ENCODE results near the gene RPRD2. TPM values are rescaled to one million over a fixed set of nuclear protein-coding genes. Genes with fewer than 3 reads are reported as not detected.
A peak's percentile ranks its signal among the peaks of the same experiment; 100 is the strongest.

The RPRD2 gene
- total RNA-seq, 1 donor from 2014 or later = 29.6 TPM

DNA sequence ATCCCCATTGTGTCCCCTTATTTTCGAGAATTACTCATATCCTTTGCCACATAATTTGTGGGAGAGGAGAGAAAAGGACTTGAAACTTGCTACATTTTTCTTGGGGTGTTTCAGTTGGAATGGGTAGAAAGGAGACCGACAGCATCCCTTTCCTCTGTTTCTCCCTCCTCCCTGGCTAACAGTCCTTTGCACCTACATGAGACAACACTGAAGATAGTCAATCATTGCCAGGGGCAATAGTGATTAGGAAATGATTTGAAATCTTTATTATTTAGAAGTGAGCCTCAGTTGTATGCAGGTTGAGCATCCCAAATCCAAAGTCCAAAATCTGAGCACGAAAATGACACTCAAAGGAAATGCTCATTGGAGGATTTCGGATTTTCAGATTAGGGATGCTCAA lies 115.4 kb downstream of the RPRD2 start:
- no peaks in the 10 kb centered on the region for H3K9me3 Mint-ChIP-seq (ENCODE audit: unreplicated experiment)
- H3K36me3 Mint-ChIP-seq (ENCODE audit: low read depth, unreplicated experiment) = no peaks in the 10 kb centered on the region
- H3K27me3 Mint-ChIP-seq (ENCODE audit: unreplicated experiment) = peaks cover 5% of the 10 kb centered on the region
- no peak overlapping the region for H3K27ac Mint-ChIP-seq (ENCODE audit: unreplicated experiment)
- peaks cover 15% of the 10 kb centered on the region for H3K4me1 Mint-ChIP-seq (ENCODE audit: unreplicated experiment)
- no peak for DNase-seq (ENCODE audit: low spot score)
- TF ChIP-seq, protein P1, sequence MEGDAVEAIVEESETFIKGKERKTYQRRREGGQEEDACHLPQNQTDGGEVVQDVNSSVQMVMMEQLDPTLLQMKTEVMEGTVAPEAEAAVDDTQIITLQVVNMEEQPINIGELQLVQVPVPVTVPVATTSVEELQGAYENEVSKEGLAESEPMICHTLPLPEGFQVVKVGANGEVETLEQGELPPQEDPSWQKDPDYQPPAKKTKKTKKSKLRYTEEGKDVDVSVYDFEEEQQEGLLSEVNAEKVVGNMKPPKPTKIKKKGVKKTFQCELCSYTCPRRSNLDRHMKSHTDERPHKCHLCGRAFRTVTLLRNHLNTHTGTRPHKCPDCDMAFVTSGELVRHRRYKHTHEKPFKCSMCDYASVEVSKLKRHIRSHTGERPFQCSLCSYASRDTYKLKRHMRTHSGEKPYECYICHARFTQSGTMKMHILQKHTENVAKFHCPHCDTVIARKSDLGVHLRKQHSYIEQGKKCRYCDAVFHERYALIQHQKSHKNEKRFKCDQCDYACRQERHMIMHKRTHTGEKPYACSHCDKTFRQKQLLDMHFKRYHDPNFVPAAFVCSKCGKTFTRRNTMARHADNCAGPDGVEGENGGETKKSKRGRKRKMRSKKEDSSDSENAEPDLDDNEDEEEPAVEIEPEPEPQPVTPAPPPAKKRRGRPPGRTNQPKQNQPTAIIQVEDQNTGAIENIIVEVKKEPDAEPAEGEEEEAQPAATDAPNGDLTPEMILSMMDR (IDR thresholded peaks at IDR 0.05; ENCODE audit: unreplicated experiment) = no peak
- H3K4me3 Mint-ChIP-seq (ENCODE audit: unreplicated experiment) = no peak overlapping the region

DNA sequence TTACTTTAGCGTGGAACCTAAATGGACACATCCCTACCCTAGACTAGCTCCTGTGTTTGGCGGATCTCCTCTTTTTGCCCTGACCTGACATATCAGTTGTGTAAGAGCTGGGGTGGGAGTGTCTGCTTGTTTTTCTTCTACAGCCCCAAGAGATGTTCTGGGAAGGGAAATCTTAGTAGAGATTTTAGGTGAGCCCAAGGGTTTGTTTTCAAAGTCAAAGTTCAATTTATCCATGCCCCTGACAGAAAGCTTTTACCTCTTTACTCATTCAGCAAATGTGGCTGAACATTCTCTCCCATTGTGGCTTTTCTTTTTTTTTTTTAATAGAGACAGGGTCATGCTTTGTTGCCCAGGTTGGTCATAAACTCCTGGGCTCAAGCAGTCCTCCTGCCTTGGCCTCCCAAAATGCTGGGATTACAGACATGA lies 116.0 kb downstream of the RPRD2 start:
- TF ChIP-seq, protein P1 (IDR thresholded peaks at IDR 0.05; ENCODE audit: unreplicated experiment) = no peak
- no peak for DNase-seq (ENCODE audit: low spot score)
- peaks cover 5% of the 10 kb centered on the region for H3K27me3 Mint-ChIP-seq (ENCODE audit: unreplicated experiment)
- H3K36me3 Mint-ChIP-seq (ENCODE audit: low read depth, unreplicated experiment) = no peaks in the 10 kb centered on the region
- H3K9me3 Mint-ChIP-seq (ENCODE audit: unreplicated experiment) = no peaks in the 10 kb centered on the region
- no peak overlapping the region for H3K4me3 Mint-ChIP-seq (ENCODE audit: unreplicated experiment)
- H3K27ac Mint-ChIP-seq (ENCODE audit: unreplicated experiment) = no peak overlapping the region
- peaks cover 15% of the 10 kb centered on the region for H3K4me1 Mint-ChIP-seq (ENCODE audit: unreplicated experiment)

- peaks cover 13% of the 10 kb centered on the region for H3K4me1 Mint-ChIP-seq (ENCODE audit: unreplicated experiment)
These were observed 120.5 kb downstream of the RPRD2 start for GRCh38 chr1:150484431-150484830.

GRCh38 chr1:150484861-150485260 lies 120.9 kb downstream of the RPRD2 start:
- H3K27me3 Mint-ChIP-seq (ENCODE audit: unreplicated experiment) = no peaks in the 10 kb centered on the region
- TF ChIP-seq, protein P1 (IDR thresholded peaks at IDR 0.05; ENCODE audit: unreplicated experiment) = no peak
- DNase-seq (ENCODE audit: low spot score) = no peak

More at GRCh38 chr1:150484431-150484830, 120.5 kb downstream of the RPRD2 start:
- TF ChIP-seq, protein P1 (IDR thresholded peaks at IDR 0.05; ENCODE audit: unreplicated experiment) = no peak
- Mint-ChIP-seq H3K9me3 (ENCODE audit: unreplicated experiment) (no peaks in the 10 kb centered on the region), H3K36me3 (ENCODE audit: low read depth, unreplicated experiment) (peaks cover 3% of the 10 kb centered on the region), H3K27ac (ENCODE audit: unreplicated experiment) (no peak overlapping the region), H3K4me3 (ENCODE audit: unreplicated experiment) (no peak overlapping the region), H3K27me3 (ENCODE audit: unreplicated experiment) (no peaks in the 10 kb centered on the region)
- no peak for DNase-seq (ENCODE audit: low spot score)

DNA sequence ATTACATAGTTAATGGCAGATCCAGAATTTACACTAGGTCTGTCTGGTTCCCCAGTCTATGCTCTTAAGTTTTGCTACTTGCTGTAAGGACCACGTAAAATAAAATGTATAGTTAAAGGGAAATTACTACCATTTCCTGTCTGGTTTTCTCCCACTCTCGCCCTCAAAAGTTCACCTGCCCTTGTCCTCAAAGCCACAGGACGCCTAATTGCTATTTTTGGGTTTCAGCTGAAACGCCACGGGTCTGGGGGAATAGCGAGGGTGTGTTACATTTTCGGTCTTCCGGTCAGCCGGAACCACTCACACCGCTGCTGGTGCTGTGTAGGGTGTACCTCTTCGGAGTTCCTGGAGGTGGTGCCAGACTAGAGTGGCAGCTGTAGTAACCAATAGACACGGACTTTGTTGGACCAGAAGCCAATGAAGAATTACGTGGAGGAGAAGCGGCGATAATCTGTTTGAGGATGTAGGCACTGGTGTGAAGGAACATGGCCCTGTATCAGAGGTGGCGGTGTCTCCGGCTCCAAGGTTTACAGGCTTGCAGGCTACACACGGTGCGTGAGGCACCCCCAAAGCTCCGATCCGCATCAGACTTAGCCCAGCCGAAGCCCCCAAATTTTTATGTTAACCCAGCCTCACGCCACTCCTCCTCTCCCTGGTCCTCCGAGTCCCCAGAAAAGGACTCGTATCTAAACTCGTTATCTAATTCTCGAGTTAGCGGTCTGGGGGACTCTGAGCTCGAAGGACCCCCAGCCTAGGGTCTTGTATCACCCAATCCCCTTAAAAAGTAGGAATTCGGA lies 123.2 kb downstream of the RPRD2 start, which contains the start of gene TARS2:
Gene TARS2, plus strand, starts transcription at position 454 of the 797 bp plus-strand sequence. Its CDS starts 32 bp downstream, at position 486.
- Mint-ChIP-seq H3K4me1 (ENCODE audit: unreplicated experiment) (peaks cover 11% of the 10 kb centered on the region), H3K27me3 (ENCODE audit: unreplicated experiment) (no peaks in the 10 kb centered on the region), H3K27ac (ENCODE audit: unreplicated experiment) (peak within 1 kb of the TSS; percentile 79), H3K36me3 (ENCODE audit: low read depth, unreplicated experiment) (peaks cover 14% of the 10 kb centered on the region), H3K9me3 (ENCODE audit: unreplicated experiment) (no peaks in the 10 kb centered on the region), H3K4me3 (ENCODE audit: unreplicated experiment) (peak within 1 kb of the TSS; percentile 95)
- peak; percentile 92 for DNase-seq (ENCODE audit: low spot score)
- TF ChIP-seq, protein P1 (IDR thresholded peaks at IDR 0.05; ENCODE audit: unreplicated experiment) = peak; percentile 37

More at GRCh38 chr1:150484861-150485260, 120.9 kb downstream of the RPRD2 start:
- H3K36me3 Mint-ChIP-seq (ENCODE audit: low read depth, unreplicated experiment) = peaks cover 3% of the 10 kb centered on the region
- H3K4me3 Mint-ChIP-seq (ENCODE audit: unreplicated experiment) = no peak overlapping the region
- no peaks in the 10 kb centered on the region for H3K9me3 Mint-ChIP-seq (ENCODE audit: unreplicated experiment)
- H3K27ac Mint-ChIP-seq (ENCODE audit: unreplicated experiment) = no peak overlapping the region
- H3K4me1 Mint-ChIP-seq (ENCODE audit: unreplicated experiment) = peaks cover 12% of the 10 kb centered on the region
